Spleen (tissue), 11 donors: ENCODE results near the gene TMEM198. TPM values are rescaled to one million over a fixed set of nuclear protein-coding genes. Genes with fewer than 3 reads are reported as not detected.
A peak's percentile ranks its signal among the peaks of the same experiment; 100 is the strongest.

Experiments used
- DNase-seq: peaks from one replicate; pipeline ENCODE4 v3.0.0-alpha.2; 2020
- H3K27ac ChIP-seq, 8 donors: fragments of 200-600 bp; sonication (generic) in 7 of 8; 1 replicate in 4 of 8; 2 replicates in 4 of 8; pipeline versions ENCODE4 v1.5.0 to v1.8.0; 2016 to 2021; ENCODE audit warnings: inconsistent platforms in 4 of 8, mild to moderate bottlenecking in 4 of 8, moderate library complexity in 1 of 8
- H3K27me3 ChIP-seq, 7 donors: fragments of 200-600 bp; sonication (generic) in 6 of 7; replicated peaks in 1 of 7; 1 replicate in 4 of 7; 2 replicates in 3 of 7; pipeline versions ENCODE4 v1.5.0 to v1.8.0; 2016 to 2021; ENCODE audit warnings: inconsistent platforms in 3 of 7, mild to moderate bottlenecking in 1 of 7
- H3K36me3 ChIP-seq, 6 donors: fragments of 200-600 bp; sonication (generic) in 5 of 6; 1 replicate in 4 of 6; 2 replicates in 2 of 6; pipeline versions ENCODE4 v1.5.0 to v1.8.0; 2016 to 2021; ENCODE audit warnings: inconsistent platforms in 2 of 6
- H3K4me1 ChIP-seq, 6 donors: fragments of 200-600 bp; sonication (generic) in 5 of 6; 1 replicate in 3 of 6; 2 replicates in 3 of 6; pipeline versions ENCODE4 v1.5.0 to v1.8.0; 2016 to 2021; ENCODE audit warnings: inconsistent platforms in 3 of 6
- H3K4me3 ChIP-seq, 8 donors: fragments of 200-600 bp; sonication (generic) in 7 of 8; 1 replicate in 4 of 8; 2 replicates in 4 of 8; pipeline versions ENCODE4 v1.5.0 to v1.8.0; 2016 to 2021; ENCODE audit warnings: inconsistent platforms in 4 of 8, mild to moderate bottlenecking in 4 of 8, moderate library complexity in 2 of 8
- H3K9me3 ChIP-seq, 8 donors: fragments of 200-600 bp; sonication (generic) in 7 of 8; 1 replicate in 4 of 8; 2 replicates in 4 of 8; pipeline versions ENCODE4 v1.5.0 to v1.8.0; 2016 to 2021; ENCODE audit warnings: inconsistent platforms in 4 of 8
- POLR2A ChIP-seq, 3 donors: fragments of 450-650 bp; IDR thresholded peaks; one replicate each; pipeline ENCODE4 v1.5.1; 2017; ENCODE audit warnings: antibody characterized with exemption in 3 of 3, mild to moderate bottlenecking in 1 of 3
- POLR2AphosphoS5 ChIP-seq, 3 donors: sonication (generic); formaldehyde crosslinking; IDR thresholded peaks; one replicate each; pipeline ENCODE4 v1.5.1; 2017; ENCODE audit warnings: antibody characterized with exemption in 3 of 3
- WGBS, 5 donors: extraction: QIAGEN DNeasy Blood & Tissue Kit in 3 of 5; methylation state at CpG; one replicate each; pipeline versions ENCODE4 v1.1.5 to v1.1.7; 2013 to 2018; 5-methylcytosine and 5-hydroxymethylcytosine counted together
- intact Hi-C: fragments of 100-400 bp; cut with DNase I; formaldehyde crosslinking; loops from one replicate; pipeline ENCODE4 v1.15.0; 2023; ENCODE audit warnings: low total_unique reads
- polyA plus RNA-seq, 3 donors: library from polyadenylated mRNA; stranded (reverse); fragments of 200-250 nt; gene quantifications; one replicate each; pipeline ENCODE4 v1.2.1, GENCODE V29; 2013
- total RNA-seq, 7 donors: library from RNA; depleted of rRNA in 3 of 7; stranded (reverse); fragments of >200 nt in 3 of 7; fragmentation: NEBNext Ultra II Directional in 4 of 7; extraction: Animal tissue kit (Norgen Biotek cat#: 25700) in 4 of 7; gene quantifications; one replicate each; pipeline versions ENCODE4 v1.1.0 to v1.2.1, GENCODE V29; 2016 to 2021
- TF ChIP-seq, protein P1 (sequence below), 11 experiments: fragments of 200-600 bp in 7 of 11; fragments of 450-650 bp in 4 of 11; sonication (generic) in 4 of 11; IDR thresholded peaks in 8 of 11; conservative IDR thresholded peaks in 3 of 11; 1 replicate in 7 of 11; 2 replicates in 4 of 11; pipeline versions ENCODE4 v1.4.0 to v1.8.0; 2016 to 2021; ENCODE audit warnings: antibody characterized with exemption in 11 of 11, inconsistent platforms in 4 of 11, mild to moderate bottlenecking in 1 of 11
- donor health status: healthy with polysubstance abuse.
- donor health status: DM: no; HTN: no; CAD: no; lungs with moderate emphysema.
- donor health status: DM: no; HTN: no; CAD: no.
- donor health status: Bipolar disorder and iron deficiency.
- donor health status: healthy.
- donor health status: DM: no; HTN: no; CAD: no.
- donor health status: DM: yes; HTN: yes; CAD: no.

Gene TMEM198
- total and polyA plus RNA-seq, 10 donors = 0.39 to 2.8 (median 1.3) TPM

DNA sequence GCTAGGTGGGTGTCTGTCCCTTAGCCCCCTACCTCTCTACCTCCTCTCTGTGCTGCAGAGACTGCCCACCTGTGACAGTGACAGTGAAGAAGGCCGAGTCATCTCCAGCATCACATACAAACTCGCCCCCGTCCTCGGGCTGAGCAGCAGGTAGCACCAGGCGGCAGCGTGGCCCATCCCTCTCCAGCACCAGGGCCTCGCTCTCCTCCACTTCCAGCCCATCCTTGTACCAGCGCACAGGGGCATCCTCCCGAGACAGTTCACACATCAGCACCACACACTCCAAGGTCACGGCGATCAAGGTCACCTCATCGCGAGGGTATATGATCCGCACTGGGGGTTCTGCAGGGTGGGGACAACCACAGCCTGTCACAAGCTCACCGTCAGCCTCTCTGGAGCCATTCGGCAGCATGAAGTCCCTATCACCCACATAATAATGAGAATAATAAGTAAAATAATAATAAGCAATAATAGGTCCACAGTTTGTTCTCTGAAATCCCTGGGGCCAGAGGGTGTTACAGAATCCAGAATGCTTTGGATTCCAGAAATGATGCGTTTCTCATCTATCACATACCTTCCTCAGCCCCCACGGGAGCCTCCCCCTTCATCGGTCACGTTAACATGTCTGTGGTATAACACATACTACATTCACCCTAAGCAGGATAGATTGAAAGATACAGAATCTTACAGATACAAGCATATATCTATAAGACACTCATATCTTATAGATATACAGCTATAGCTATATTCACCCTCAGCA lies 15.5 kb downstream of the TMEM198 start:
- H3K4me3 ChIP-seq = no peak overlapping the region
- H3K27me3 ChIP-seq = peaks cover 0 to 42% (median 0%) of the 10 kb centered on the region in 7 donors
- H3K27ac ChIP-seq = no peak overlapping the region
- intact Hi-C loops = no loop called here
- TF ChIP-seq POLR2AphosphoS5 (IDR thresholded peaks at IDR 0.05) (no peak), POLR2A (IDR thresholded peaks at IDR 0.05) (no peak)
- TF ChIP-seq, protein P1, sequence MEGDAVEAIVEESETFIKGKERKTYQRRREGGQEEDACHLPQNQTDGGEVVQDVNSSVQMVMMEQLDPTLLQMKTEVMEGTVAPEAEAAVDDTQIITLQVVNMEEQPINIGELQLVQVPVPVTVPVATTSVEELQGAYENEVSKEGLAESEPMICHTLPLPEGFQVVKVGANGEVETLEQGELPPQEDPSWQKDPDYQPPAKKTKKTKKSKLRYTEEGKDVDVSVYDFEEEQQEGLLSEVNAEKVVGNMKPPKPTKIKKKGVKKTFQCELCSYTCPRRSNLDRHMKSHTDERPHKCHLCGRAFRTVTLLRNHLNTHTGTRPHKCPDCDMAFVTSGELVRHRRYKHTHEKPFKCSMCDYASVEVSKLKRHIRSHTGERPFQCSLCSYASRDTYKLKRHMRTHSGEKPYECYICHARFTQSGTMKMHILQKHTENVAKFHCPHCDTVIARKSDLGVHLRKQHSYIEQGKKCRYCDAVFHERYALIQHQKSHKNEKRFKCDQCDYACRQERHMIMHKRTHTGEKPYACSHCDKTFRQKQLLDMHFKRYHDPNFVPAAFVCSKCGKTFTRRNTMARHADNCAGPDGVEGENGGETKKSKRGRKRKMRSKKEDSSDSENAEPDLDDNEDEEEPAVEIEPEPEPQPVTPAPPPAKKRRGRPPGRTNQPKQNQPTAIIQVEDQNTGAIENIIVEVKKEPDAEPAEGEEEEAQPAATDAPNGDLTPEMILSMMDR (IDR thresholded peaks at IDR 0.05 in 8 of 11, conservative IDR thresholded peaks at IDR 0.05 in 3 of 11) = no peak
- no peaks in the 10 kb centered on the region for H3K36me3 ChIP-seq
- peaks cover 0 to 7% (median 5%) of the 10 kb centered on the region in 6 donors for H3K4me1 ChIP-seq
- H3K9me3 ChIP-seq = no peaks in the 10 kb centered on the region
- no peak for DNase-seq
- 86 to 94% (median 90%) methylated on average over 19 to 20 of the region's 20 CpGs for WGBS, 5 donors

DNA sequence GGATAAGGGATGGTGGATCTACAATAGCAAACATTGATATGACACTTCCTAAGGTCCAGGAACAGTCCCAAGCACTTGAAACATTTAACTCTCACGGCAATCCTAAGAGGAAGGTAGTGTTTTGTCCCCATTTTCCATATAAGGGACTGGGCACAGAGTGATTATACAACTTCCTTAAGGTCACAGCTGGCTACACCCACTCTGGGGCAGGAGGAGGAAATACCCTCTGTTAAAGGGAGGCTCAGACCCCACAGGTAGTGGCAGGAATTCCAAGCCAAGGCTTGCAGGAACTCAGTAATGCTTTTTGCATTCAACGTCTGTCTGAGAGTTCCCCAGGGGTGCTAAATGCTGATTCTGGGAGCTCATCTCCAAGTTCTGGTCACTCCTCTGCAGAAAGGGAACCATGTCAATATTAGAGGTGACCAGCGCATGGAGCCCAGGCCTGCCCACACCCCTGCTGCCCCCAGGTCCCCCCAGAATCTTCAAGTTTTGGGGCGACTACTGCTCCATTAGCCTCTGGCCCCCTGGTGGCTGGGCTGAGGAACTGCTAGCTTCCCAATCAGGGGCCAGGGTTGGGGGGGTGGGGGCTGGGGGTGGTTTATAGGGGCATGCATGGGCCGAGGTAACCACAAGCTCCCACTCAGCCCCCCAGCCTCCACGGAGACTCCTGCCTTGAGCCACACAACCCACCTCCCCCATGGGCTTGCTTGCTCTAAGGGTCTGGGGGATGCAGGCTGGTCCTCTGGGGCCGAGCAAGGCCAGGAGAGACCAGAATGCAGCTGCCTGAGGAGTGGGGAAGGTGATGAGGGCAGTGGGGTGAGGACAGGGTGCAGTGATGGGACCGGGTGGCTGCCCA lies 16.4 kb downstream of the TMEM198 start:
- TF ChIP-seq POLR2A (IDR thresholded peaks at IDR 0.05) = no peak
- TF ChIP-seq, protein P1 (IDR thresholded peaks at IDR 0.05 in 8 of 11, conservative IDR thresholded peaks at IDR 0.05 in 3 of 11) = peak in 8 of 11 experiments; percentile 10 to 84 (median 80)
- intact Hi-C loops = no loop called here

DNA sequence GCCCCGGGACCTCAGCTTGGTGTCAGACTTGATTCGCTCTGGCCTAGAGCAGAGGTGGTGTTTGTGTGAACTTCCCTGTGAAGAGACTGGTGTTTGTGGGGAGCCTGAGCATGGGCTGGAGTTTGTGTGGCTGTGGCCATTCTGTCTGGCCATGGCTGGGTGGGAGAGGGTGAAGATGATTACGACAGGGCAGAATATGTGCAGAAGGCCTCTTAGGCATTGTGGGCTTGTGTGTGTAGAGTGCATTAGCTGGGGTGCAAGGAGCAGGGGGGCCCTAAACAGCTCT lies 17.0 kb downstream of the TMEM198 start:
- DNase-seq = no peak
- 74 to 86% (median 78%) methylated on average over 3 of the region's 3 CpGs for WGBS, 5 donors
- no peak overlapping the region for H3K27ac ChIP-seq
- peaks cover 0 to 7% (median 5%) of the 10 kb centered on the region in 6 donors for H3K4me1 ChIP-seq
- H3K9me3 ChIP-seq = no peaks in the 10 kb centered on the region
- H3K27me3 ChIP-seq = peaks cover 0 to 27% (median 0%) of the 10 kb centered on the region in 7 donors
- TF ChIP-seq, protein P1 (IDR thresholded peaks at IDR 0.05 in 8 of 11, conservative IDR thresholded peaks at IDR 0.05 in 3 of 11) = no peak
- TF ChIP-seq POLR2AphosphoS5 (IDR thresholded peaks at IDR 0.05) (no peak), POLR2A (IDR thresholded peaks at IDR 0.05) (no peak)
- no peaks in the 10 kb centered on the region for H3K36me3 ChIP-seq
- intact Hi-C loops = no loop called here
- no peak overlapping the region for H3K4me3 ChIP-seq

More for the DNA sequence above, 16.4 kb downstream of the TMEM198 start:
- no peaks in the 10 kb centered on the region for H3K36me3 ChIP-seq
- H3K9me3 ChIP-seq = no peaks in the 10 kb centered on the region
- no peak for DNase-seq
- H3K4me1 ChIP-seq = peaks cover 0 to 7% (median 5%) of the 10 kb centered on the region in 6 donors
- peaks cover 0 to 32% (median 0%) of the 10 kb centered on the region in 7 donors for H3K27me3 ChIP-seq
- no peak overlapping the region for H3K27ac ChIP-seq
- 23 to 37% (median 30%) methylated on average over 6 to 8 of the region's 8 CpGs for WGBS, 5 donors
- H3K4me3 ChIP-seq = no peak overlapping the region
